NCI-H128 (cell line): ENCODE data around the gene ATP10A.
"Not testable (repeated sequence)": the region's sequence is repeated elsewhere in the genome, so short reads cannot be mapped to it uniquely, and the experiment has no call there.

ENCODE experiments used
- DNase-seq: peaks from one replicate; lab custom pipeline; 2025; ENCODE audit not compliant: unreplicated experiment; lab: John Stamatoyannopoulos, UW

ATP10A gene

DNA sequence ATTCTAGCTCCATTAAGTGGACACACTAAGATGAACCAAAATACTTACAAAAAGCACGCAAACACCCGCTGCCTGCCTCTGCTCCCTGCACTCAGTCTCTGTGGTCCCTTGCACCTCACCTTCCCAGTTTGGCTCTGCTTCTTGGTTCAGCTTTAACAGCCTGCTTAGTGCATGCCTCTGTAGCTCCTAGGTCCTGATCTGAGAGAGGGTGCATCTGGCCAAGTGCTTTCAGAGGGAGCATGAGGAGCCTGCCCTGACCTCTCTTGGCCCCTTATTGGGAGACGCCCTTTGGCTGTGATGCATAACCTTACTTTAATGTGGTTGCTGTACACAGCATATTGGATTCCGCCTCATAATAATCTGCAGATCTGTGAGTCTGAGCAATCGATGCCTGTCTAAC is 21.2 kb upstream of the ATP10A start:
- no peak for DNase-seq

DNA sequence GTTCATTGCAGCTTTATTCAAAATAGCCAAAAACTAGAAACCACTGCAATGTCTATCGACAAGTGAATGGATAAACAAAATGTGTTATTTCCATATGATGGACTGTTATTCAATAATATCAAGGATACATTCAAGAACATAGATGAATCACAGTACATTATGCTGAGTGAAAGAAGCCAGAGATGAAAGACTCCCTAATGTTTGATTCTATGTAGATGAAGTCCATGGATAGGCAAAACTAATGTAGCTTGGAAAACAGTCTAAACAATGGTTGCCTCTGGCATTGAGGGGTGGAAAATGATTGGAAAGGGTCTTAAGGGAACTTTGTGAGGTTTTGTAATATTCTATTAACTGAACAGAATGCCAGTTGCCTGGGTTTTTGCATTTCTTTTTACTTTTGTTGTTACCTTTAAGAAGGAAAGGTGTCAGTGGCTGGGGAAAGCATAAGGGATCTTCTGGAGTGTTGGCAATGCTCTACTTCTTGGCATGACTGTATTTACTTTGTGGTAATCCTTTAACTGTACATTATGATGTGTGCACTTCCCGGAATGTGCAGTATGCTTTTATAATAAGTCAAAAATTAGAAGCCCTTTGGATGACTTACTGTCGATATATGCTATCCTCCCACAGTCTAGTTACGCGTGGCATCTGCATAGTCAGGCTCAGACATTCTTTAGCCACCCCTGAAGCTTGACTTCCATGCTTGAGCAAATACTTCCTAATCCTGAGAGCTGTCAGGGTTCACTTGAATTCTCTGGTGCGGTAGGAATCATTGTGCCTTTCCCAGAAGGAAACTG is 20.5 kb upstream of the ATP10A start:
- DNase-seq: no peak

DNA sequence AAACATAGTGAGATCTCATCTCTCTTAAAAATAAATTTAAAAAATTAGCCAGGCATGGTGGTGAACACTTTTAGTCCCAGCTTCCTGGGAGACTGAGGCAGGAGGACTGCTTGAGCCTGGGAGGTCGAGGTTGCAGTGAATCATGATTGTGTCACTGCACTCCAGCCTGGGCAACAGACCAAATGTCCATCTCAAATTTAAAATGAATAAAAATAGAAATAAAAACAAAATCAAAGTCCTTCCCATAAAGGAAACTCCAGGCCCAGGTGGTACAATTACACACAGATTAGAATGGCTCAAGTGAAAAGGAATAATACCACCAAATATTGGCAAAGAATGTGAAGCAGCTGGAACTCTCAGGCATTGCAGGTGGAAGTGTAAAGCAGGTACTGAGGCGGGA is 19.3 kb upstream of the ATP10A start:
- DNase-seq: no peak

DNA sequence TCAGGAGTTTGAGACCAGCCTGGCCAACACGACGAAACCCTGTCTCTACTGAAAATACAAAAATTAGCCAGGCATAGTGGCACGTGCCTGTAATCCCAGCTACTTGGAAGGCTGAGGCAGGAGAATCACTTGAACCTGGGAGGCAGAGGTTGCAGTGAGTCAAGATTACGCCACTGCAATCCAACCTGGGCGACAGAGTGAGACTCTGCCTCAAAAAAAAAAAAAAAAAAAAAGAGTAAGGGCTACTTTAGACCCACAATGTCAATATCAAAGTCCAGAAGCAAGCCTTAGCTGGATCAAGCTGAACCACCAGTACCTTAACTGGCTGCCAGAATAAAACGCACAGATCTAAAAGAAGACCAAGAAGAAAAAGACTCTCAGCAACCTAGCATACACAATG is 17.8 kb upstream of the ATP10A start:
- not testable (repeated sequence) for DNase-seq

DNA sequence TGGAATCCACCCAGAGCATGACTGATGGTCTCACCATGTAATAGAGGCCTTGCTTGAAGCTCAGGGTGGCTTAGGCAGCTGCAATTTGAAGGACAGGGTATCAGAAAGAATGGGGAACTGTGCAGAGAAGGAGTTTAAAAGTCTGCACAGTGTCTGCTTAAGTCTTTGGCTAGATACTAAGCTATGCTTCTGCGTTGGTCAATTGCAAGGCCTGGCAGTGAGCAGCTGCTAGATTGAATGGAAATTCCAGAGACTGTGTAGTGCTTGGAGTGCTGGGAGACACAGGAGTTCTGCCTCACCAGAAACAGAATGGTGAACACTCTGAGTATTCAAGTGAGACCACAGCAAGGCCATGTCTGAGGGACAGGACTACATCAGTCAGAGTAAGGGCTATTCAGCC is 17.3 kb upstream of the ATP10A start:
- no peak for DNase-seq

DNA sequence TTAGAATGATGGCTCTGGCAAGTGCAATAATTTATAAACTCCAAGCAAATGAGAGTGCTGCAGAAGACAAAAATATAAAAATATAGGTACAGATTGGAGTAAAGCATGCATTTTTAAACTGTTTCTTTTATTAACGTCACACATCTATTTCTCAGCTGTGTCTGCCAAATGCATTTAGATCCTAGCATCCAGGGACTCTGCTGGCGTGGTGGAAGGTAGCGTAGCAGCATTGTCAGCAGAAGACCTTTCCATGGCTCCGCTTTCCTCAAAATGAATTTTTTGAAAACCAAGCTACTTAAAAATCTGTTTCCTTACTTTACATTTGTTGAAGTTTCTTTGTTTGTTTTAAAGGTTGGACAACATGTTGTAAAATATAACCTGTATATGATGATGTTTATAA is 16.3 kb upstream of the ATP10A start:
- DNase-seq: no peak

DNA sequence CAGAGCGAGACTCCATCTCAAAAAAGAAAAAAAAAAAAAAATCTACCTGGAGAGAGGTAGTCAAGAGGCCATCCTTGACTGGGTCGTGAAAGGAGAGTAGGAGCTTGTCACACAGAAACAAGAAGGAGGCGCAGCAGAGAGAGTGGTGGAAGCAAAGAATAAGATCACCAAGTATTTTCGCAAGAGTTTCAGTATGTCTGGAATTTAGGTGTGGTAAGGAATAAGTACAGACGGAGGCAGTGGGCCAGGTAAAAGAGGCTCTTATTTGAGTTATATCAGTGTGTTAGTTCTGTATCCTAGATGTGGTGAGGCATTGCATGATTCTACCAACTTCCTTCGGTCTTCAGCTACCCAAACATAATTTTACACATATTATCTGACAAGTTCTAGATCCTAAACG is 14.6 kb upstream of the ATP10A start:
- no peak for DNase-seq

DNA sequence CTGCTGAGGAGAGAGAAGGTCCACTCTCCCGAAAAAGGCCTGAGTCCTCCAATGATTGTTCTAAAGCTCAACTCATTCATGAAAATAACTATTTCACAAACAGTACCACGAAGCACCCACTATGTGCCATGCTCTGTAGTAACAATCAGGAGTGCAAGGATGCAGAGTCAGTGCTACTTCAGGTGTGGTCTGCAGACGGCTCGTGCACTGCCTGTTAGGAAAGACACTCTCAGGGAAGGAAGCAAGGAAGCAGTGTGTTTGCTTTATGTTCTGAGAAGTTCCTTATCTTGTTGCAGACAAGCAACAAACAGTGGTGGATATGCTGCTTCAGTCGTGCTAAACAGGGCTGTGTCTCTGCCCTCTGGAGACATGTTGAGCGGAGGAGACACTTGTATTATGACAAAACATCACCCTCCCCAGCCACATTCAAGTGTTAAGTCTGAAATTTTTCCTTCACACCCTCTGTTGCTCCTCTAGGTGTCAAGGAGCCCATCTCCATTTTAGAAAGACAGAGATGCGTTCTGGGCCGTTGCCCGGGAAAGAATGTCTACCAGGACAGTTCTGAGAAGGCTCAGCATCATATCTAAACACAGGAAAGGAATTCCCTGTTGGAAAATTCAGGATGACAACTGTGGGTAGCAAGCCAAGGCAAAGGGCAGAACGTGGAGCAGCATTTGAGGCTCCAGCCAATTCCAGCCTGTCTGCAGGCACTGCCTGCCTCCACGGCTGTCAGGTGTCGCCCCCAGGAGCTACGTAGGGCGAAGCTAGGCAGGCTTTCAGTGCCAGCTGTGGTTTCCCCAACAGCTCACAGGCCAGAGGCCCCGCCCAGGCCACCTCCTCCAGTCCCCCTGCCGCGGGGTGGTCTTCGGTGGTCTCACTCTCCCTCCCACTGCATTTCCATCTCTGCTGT is 13.4 kb upstream of the ATP10A start:
- no peak for DNase-seq

DNA sequence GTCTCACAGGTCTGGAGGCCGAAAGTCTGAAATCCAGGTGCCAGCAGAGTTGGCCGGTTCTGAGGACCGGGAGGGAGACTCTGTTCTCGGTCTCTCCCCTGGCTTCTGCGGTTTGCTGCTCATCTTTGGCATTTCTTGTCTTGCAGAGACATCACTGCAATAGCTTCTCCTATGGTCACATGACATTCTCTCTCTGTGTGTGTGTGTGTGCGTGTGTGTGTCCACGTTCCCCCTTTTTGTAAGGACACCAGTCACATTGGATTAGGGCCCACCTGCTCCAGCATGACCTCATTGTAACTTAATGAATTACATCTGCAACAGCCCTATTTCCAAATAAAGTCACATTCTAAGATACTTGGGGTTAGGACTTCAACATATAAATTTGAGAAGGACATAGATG is 12.4 kb upstream of the ATP10A start:
- no peak for DNase-seq

DNA sequence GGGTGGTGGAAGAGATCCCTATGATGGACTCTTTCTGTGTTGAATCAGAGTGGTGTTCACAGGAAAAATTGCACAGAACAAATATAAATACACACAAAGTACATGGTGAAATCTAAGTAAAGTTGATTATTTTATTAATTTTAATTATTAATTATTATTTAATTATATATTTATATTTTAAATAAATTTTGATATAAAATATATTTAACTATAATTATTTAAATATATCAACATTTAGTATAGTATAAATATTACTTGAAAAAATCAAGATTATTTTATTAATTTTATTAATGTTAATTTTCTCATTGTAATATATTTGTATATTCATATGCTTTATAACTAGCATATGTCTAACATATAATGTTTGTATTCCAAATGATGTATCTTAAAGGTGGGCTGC is 11.3 kb upstream of the ATP10A start:
- no peak for DNase-seq

DNA sequence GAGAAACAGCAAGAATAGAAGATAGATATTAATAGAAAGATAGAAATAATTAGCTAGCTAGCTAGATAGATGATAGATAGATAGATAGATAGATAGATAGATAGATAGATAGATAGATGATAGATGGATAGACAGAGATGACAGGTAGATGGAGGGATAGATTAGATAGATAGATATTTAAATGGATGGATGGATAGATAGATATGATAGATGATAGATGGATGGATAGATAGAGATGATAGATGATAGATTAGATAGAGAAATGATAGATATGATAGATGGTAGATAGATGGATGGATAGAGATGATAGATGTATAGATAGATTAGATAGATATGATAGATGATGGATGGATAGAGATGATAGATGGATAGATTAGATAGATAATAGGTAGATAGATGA is 8.3 kb upstream of the ATP10A start:
- no peak for DNase-seq

DNA sequence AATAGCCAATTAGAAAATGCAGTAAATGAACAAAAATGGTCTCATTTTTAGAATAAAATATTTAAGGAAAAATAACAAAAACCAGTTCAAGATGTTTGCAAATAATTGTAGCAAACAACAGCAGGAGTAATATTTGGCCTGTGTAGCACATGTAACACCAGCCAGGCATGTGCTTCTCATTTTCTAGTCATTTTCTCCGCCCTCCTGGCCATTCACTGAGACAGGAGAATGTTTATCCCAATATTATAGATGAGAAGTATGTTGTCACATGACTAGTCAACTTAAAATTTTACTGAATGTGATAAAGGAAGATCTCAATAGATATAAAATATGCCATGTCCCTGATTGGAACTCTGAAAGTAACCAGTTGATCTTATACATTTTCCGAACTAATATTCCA is 7.8 kb upstream of the ATP10A start:
- no peak for DNase-seq

DNA sequence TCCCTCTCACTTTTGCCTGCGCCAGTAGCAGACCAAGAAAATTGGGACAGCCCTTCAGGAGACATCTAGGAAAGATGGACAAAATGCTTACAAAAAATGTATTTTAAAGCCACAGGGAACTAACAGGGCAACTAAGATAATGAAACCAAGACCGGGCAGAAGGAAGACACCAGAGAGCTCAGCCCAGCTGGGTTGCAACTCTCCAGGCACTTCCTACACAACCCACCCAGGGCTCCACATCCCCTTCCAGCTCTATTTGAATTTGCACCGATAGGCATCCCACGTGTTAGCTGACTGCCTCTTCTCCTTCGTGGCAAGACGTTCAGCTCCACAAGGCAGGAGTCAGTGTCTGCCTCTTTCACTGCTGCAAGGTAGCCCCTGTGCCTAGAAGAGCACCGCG is 6.6 kb upstream of the ATP10A start:
- no peak for DNase-seq

DNA sequence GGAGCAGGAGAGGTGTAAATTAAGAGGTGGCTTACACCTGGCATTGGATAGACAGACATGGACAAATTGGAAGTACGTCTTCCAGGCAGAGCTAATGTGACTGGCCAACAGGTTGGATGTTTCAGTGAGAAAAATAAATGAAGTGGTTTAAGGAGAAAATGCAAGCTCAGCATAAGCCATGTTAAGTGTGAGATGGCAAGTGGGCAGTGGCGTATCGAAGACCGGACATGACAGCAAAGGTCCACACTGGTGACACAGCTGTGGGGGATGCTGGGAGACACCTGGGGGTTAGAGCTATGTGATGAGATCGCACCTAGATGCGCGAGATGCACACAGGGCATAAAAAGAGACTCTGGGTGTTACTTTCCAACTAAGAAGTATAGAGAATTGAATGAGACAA is 3.7 kb upstream of the ATP10A start:
- DNase-seq: no peak

DNA sequence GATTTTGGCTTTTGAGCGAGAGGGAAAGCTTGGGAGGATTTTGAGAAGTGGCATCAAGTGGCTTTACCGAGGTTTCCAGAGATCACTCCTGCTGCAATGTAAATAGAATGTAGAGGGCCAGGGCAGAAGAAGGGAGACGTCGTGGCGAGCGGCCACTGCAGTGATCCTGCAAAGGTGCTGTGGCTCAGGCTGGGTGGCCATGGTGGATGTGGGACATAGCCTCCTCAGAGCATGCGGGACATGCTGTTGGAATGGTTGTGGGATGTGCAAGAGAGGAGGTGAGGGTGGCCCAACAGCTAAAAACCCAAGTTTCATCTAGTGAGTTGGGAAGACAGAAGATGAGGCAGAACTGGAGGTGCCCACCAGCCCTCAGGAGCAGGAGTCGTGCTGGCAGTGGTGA is 3.1 kb upstream of the ATP10A start:
- no peak for DNase-seq

DNA sequence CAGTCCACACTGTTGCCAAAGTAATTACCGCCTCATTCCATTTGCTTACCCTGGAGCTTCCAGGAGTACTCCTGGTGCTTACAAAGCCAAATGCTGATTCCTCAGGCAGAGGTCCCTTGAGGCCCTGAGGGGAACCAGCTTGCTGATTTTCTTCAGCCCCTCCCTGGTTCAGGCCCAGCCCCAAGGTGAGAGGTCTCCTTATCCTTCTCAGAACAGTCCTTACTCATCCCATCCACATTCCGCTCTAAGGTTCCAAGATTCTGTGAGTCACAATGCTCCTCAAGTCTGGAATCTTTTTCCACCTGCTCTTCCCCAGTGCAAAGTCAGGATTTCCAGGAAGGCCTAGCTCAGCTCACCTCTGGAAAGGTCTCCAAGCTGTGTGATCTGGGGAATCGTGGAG is 1.8 kb upstream of the ATP10A start:
- no peak for DNase-seq

DNA sequence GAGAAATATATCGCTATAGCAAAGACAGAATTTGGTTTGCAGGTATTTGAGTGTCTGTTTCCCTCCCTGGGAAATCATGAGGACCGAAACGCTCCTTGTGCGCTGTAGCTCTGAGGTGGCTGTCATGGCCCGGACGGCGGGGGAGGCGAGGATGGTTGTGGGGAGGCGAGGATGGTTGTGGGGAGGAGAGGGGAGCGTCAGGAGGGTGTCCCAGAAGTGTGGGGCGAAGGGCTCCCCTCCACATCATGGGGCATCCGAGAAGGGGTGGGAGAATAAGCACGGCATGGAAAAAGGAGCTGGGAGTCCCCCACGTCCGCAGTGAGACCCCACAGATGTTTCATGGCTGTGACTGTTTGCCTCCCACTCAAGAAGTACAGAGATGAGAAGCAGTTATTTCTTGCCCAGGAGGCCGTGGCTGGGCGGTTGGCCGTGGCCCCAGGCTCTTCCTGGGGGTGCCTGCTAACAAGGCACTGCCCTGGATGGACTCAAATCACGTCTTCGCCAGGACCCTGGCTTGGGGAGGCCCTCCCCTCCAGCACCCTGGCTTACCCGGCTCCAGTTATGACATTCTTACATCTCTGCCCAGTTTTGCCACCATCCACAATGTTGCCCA is 947 bp upstream of the ATP10A start:
- no peak for DNase-seq

DNA sequence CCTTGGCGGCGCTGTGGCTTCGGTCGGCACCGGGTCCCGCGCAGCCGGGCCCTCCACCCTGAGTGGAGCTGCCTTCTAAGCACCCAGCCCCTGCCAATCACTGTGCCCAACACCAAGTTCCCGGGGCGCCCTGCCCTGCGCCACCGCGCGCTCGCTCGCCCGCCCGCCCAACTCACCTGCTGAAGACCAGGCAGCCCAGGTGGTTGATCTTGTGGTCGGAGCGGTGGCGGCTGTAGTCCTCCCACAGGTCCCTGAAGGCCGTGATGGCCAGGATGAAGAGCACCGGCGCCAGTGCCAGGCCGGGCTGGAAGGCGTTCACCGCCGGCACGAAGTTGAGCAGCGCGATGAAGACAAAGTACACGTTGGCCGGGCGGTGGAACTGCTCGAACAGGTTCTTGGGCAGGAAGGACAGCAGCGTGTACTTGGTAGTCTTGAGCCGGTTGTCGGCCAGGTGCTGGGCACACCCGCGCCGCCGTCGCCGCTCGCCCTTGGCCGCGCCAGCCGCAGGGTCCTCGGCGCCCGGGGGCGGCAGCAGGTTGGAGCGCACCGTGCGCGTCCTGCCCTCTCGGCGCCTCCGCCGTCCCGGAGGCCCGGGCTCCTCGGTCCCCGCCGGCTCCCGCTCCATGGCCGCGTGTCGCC is 536 bp downstream of the ATP10A start:
- no peak for DNase-seq

DNA sequence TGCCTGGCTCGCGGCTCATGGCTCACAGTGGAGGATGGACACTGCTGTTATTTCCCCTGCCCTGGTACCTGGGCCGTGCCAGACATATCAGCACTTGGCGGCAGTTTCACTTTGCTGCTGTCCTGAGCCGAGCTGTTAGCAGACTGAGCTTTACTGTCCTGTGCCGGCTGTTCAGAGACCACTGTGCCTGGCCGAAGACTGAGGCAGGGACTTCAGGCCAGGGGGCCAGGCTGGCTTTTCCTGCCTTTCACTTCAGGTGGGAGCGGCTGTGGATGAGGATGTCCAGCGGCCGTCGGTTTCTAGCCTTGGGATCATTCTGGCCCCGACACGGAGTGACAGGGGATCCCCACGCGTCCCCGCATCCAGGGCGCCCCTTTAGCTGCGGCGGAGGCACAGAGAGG is 1.1 kb downstream of the ATP10A start:
- no peak for DNase-seq

DNA sequence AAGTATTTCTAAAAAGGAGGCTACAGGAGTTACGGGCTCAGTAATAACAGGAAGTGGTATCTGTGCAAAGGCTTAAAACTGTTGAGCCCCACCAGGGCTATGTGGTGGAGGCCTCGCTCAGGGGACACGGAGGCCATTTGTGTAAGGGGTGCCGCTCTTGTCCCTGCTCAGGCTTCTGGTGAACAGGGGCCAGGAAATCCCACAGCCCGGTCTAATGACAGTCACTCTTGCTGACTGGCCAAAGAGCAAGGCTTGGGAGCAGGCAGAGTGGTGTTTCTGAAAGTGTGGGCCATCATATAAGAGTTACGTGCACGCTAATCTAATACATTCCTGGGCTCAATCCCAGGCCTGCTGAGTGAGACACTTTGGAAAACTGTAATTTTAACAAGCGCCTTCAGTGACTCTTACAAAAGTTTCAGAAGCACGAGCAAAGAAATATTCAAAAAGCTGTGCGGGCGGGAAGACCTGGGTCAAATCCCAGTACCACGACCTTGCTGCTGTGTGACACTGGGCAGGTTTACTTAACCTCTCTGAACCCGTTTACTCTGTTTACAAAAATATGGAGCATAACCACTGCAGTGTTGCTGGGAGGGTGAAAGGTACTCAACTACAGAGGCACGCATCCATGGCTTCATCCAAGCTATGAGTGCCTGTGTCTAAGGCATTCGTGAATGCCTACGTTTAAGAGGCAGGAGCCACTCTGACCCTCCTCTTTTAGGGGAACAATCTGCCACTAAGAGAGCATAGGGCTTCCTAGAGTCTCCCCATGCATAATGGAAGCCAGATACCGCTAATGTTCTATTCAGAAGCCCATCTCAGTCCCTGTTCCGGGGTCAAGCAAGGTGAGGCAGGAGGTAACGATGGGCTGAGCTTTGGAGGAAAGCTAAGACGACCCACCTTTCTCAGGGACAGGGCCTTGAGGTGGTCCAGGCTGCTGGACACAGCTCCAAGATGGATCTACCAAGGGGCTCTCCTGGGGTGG is 2.0 kb downstream of the ATP10A start:
- DNase-seq: no peak
